IMR-90 (cell line): ENCODE measurements around the gene RPL26. TPM values are rescaled to one million over a fixed set of nuclear protein-coding genes. Genes with fewer than 3 reads are reported as not detected.
"Not testable (repeated sequence)": the region's sequence is repeated elsewhere in the genome, so short reads cannot be mapped to it uniquely, and the experiment has no call there.

Experiments used
- ATAC-seq: fragments of 200-7000 bp; cut with Tn5 transposase; 2 replicates; pipeline ENCODE4 v1.9.1; 2020; ENCODE audit warnings: low read depth, mild to moderate bottlenecking, moderate library complexity
- BruUV-seq: library from RNA; stranded (reverse); fragments of 400-500 nt; replicated peaks from 2 replicates; lab custom pipeline; 2021; lab: Mats Ljungman, UMichigan
- CTCF ChIA-PET: fragments of 300-600 bp; formaldehyde crosslinking; extraction: SDS; loops from one replicate; lab custom pipeline; 2021; ENCODE audit warnings: antibody characterized with exemption; lab: Yijun Ruan, JAX
- POLR2A ChIA-PET: fragments of 300-600 bp; sonication (Branson Sonifier 250); formaldehyde crosslinking; loops from one replicate; lab custom pipeline; 2022; ENCODE audit warnings: antibody characterized with exemption; ENCODE audit not compliant: unreplicated experiment; lab: Charles Lee
- DNase-seq: peaks from one replicate; pipeline ENCODE4 v3.0.0; 2013
- H2AFZ ChIP-seq: replicated peaks from 2 replicates; pipeline ENCODE3; 2013; ENCODE audit warnings: low read length, mild to moderate bottlenecking; ENCODE audit not compliant: poor library complexity
- H2AK5ac ChIP-seq: 2 replicates; pipeline ENCODE4 v1.6.1; 2013; ENCODE audit warnings: low read depth, low read length, inconsistent platforms
- H2AK9ac ChIP-seq: replicated peaks from 2 replicates; pipeline ENCODE3; 2013; ENCODE audit warnings: mild to moderate bottlenecking, low read depth, low read length, moderate library complexity; ENCODE audit not compliant: poor library complexity
- H2BK120ac ChIP-seq: 2 replicates; pipeline ENCODE4 v1.6.1; 2013; ENCODE audit warnings: low read depth, low read length, inconsistent platforms
- H2BK15ac ChIP-seq: 3 replicates; pipeline ENCODE4 v1.6.1; 2013; ENCODE audit warnings: low read depth, low read length, inconsistent platforms
- H2BK20ac ChIP-seq: 2 replicates; pipeline ENCODE4 v1.6.1; 2013; ENCODE audit warnings: low read depth, mild to moderate bottlenecking, inconsistent platforms, low read length, moderate library complexity
- H2BK5ac ChIP-seq: 2 replicates; pipeline ENCODE4 v1.6.1; 2013; ENCODE audit warnings: mild to moderate bottlenecking, low read depth, low read length, inconsistent platforms; ENCODE audit not compliant: poor library complexity, severe bottlenecking
- H3K14ac ChIP-seq: replicated peaks from 2 replicates; pipeline ENCODE4 v1.6.1; 2013; ENCODE audit warnings: low read depth, low read length, inconsistent platforms
- H3K18ac ChIP-seq: 2 replicates; pipeline ENCODE4 v1.6.1; 2013; ENCODE audit warnings: low read depth, low read length, control low read depth
- H3K23ac ChIP-seq: 2 replicates; pipeline ENCODE4 v1.6.1; 2013; ENCODE audit warnings: low read depth, low read length, inconsistent platforms
- H3K27ac ChIP-seq: 2 replicates; pipeline ENCODE4 v1.5.1; 2013; ENCODE audit warnings: mild to moderate bottlenecking, control low read depth, low read length; ENCODE audit not compliant: insufficient read depth
- H3K27me3 ChIP-seq: 2 replicates; pipeline ENCODE4 v1.6.1; 2013; ENCODE audit warnings: low read length; ENCODE audit not compliant: control insufficient read depth, insufficient read depth
- H3K36me3 ChIP-seq: 2 replicates; pipeline ENCODE4 v1.6.1; 2013; ENCODE audit warnings: low read length, mixed read lengths; ENCODE audit not compliant: control insufficient read depth, insufficient read depth
- H3K4ac ChIP-seq: 2 replicates; pipeline ENCODE4 v1.6.1; 2013; ENCODE audit warnings: low read depth, low read length, inconsistent platforms
- H3K4me1 ChIP-seq: 2 replicates; pipeline ENCODE4 v1.6.1; 2013; ENCODE audit warnings: low read length, mixed read lengths; ENCODE audit not compliant: control insufficient read depth, insufficient read depth
- H3K4me2 ChIP-seq: 2 replicates; pipeline ENCODE4 v1.6.1; 2013; ENCODE audit warnings: low read depth, mild to moderate bottlenecking, control low read depth, low read length, moderate library complexity
- H3K4me3 ChIP-seq: 2 replicates; pipeline ENCODE4 v1.5.1; 2013; ENCODE audit warnings: low read depth, mild to moderate bottlenecking, control low read depth, low read length, moderate library complexity; ENCODE audit not compliant: insufficient read depth
- H3K56ac ChIP-seq: 2 replicates; pipeline ENCODE4 v1.6.1; 2013; ENCODE audit warnings: low read length, inconsistent platforms; ENCODE audit not compliant: insufficient read depth; ENCODE audit errors: extremely low read depth
- H3K79me1 ChIP-seq, 2 experiments: 2 replicates each; pipeline ENCODE4 v1.6.1; 2013; ENCODE audit warnings: low read length in 2 of 2, inconsistent platforms in 1 of 2, low read depth in 1 of 2
- H3K9ac ChIP-seq: 2 replicates; pipeline ENCODE4 v1.6.1; 2013; ENCODE audit warnings: low read depth, low read length, control low read depth
- H3K9me1 ChIP-seq: 2 replicates; pipeline ENCODE4 v1.6.1; 2013; ENCODE audit warnings: low read length, inconsistent platforms; ENCODE audit not compliant: insufficient read depth
- H3K9me3 ChIP-seq: 2 replicates; pipeline ENCODE4 v1.6.1; 2013; ENCODE audit warnings: low read length; ENCODE audit not compliant: control insufficient read depth, insufficient read depth
- H4K20me1 ChIP-seq: 2 replicates; pipeline ENCODE4 v1.6.1; 2013; ENCODE audit warnings: low read length, inconsistent platforms; ENCODE audit not compliant: insufficient read depth
- H4K5ac ChIP-seq: 2 replicates; pipeline ENCODE4 v1.6.1; 2013; ENCODE audit warnings: mild to moderate bottlenecking, low read depth, low read length, control low read depth
- H4K8ac ChIP-seq, 2 experiments: 2 replicates each; pipeline ENCODE4 v1.6.1; 2013; ENCODE audit warnings: low read depth in 2 of 2, low read length in 2 of 2, control low read depth in 1 of 2, inconsistent platforms in 1 of 2
- H4K91ac ChIP-seq: 2 replicates; pipeline ENCODE4 v1.6.1; 2013; ENCODE audit warnings: low read depth, low read length, inconsistent platforms; ENCODE audit not compliant: insufficient read depth
- WGBS, 2 experiments: methylation state at CpG; one replicate each; pipeline versions ENCODE4 v1.1.5 to v1.1.7; 2013; ENCODE audit warnings: missing lambda C conversion rate in 2 of 2; ENCODE audit not compliant: insufficient read length in 1 of 2; ENCODE audit errors: extremely low coverage in 2 of 2; 5-methylcytosine and 5-hydroxymethylcytosine counted together
- dilution Hi-C: fragments of 300-500 bp; cut with HindIII; formaldehyde crosslinking; loops from one replicate; pipeline ENCODE4 v1.14.3; 2018; ENCODE audit warnings: low sequenced_read_pairs; ENCODE audit not compliant: unreplicated experiment
- in situ Hi-C: fragments of 300-500 bp; cut with MboI; formaldehyde crosslinking; loops from 3 replicates; pipeline ENCODE4 v1.14.3; 2019; ENCODE audit warnings: low sequenced_read_pairs, inconsistent platforms, mixed read lengths
- intact Hi-C: fragments of 100-400 bp; cut with micrococcal nuclease; formaldehyde crosslinking; loops from 2 replicates; pipeline ENCODE4 v1.10.0; 2022
- polyA plus RNA-seq, 3 experiments: library from polyadenylated mRNA; depleted of rRNA; stranded (reverse); fragments of >200 nt; gene quantifications; 2 replicates each; pipeline ENCODE4 v1.2.3, GENCODE V29; 2012; ENCODE audit warnings: low replicate concordance in 1 of 3
- total RNA-seq: library from RNA; depleted of rRNA; stranded (reverse); fragments of >200 nt; gene quantifications from 2 replicates; pipeline ENCODE4 v1.2.3, GENCODE V29; 2012

RPL26 gene
- total and polyA plus RNA-seq, 2 of the 4 experiments (the other 2 are of a cell fraction): 4,763 to 5,013 TPM

DNA sequence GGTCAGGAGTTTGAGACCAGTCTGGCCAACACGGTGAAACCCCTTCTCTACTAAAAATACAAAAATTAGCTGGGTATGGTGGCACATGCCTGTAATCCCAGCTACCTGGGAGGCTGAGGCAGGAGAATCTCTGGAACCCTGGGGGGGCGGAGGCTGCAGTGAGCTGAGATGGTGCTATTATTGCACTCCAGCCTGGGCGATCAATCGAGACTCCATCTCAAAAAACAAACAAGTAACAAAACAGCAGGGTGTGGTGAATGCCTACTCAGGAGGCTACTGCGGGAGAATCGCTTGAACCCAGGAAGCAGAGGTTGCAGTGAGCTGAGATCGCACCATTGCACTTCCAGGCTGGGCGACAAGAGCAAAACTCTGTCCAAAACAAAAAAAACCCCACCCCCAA, 4.9 kb downstream of the RPL26 start:
- H2AFZ ChIP-seq, H2BK5ac ChIP-seq, H3K27ac ChIP-seq, H3K18ac ChIP-seq, ATAC-seq, H2AK9ac ChIP-seq, H3K56ac ChIP-seq, H3K4me1 ChIP-seq, H4K8ac ChIP-seq, H2BK20ac ChIP-seq, H4K5ac ChIP-seq, H3K27me3 ChIP-seq, H2BK15ac ChIP-seq, in situ Hi-C loops, BruUV-seq, H3K9me3 ChIP-seq, H4K91ac ChIP-seq, H3K4me2 ChIP-seq, H2BK120ac ChIP-seq, H3K23ac ChIP-seq, H3K14ac ChIP-seq, H3K9me1 ChIP-seq, CTCF ChIA-PET, H3K4ac ChIP-seq, DNase-seq, H3K4me3 ChIP-seq, dilution Hi-C loops, H2AK5ac ChIP-seq, H3K9ac ChIP-seq, intact Hi-C loops, POLR2A ChIA-PET: not testable (repeated sequence)
- H3K79me1 ChIP-seq: peaks cover 10 to 34% of the 10 kb centered on the region in 2 experiments
- peaks cover 36% of the 10 kb centered on the region for H4K20me1 ChIP-seq
- H3K36me3 ChIP-seq: peaks cover 27% of the 10 kb centered on the region
- no CpG with 5 or more reads among the region's 8 CpGs for WGBS, 2 experiments
